Lower leg skin (tissue), 4 donors: ENCODE measurements around the gene HTD2. TPM values are rescaled to one million over a fixed set of nuclear protein-coding genes. Genes with fewer than 3 reads are reported as not detected.

ENCODE experiments used
- DNase-seq, 2 donors: peaks; one replicate each; pipeline ENCODE4 v3.0.0-alpha.2; 2019; ENCODE audit warnings: low spot score in 2 of 2
- H3K4me3 ChIP-seq: fragments of 200-600 bp; sonication (generic); 2 replicates; pipeline ENCODE4 v1.5.1; 2017; ENCODE audit warnings: mild to moderate bottlenecking, low read depth; ENCODE audit not compliant: poor library complexity, severe bottlenecking
- CTCF ChIP-seq, 3 donors: fragments of 450-650 bp; IDR thresholded peaks; one replicate each; pipeline ENCODE4 v1.5.1; 2016; ENCODE audit warnings: antibody characterized with exemption in 3 of 3, mild to moderate bottlenecking in 3 of 3, moderate library complexity in 2 of 3
- POLR2A ChIP-seq, 2 donors: fragments of 450-650 bp; IDR thresholded peaks; one replicate each; pipeline ENCODE4 v1.6.1; 2016 to 2017; ENCODE audit warnings: antibody characterized with exemption in 2 of 2, mild to moderate bottlenecking in 1 of 2, moderate library complexity in 1 of 2
- WGBS, 2 donors: methylation state at CpG; one replicate each; pipeline ENCODE4 v1.1.5; 2018; 5-methylcytosine and 5-hydroxymethylcytosine counted together
- intact Hi-C: fragments of 100-400 bp; cut with DNase I; formaldehyde crosslinking; loops from one replicate; pipeline ENCODE4 v1.15.0; 2023; ENCODE audit warnings: low total_unique reads
- total RNA-seq, 4 donors: library from RNA; depleted of rRNA; stranded (reverse); fragments of >200 nt; gene quantifications; one replicate each; pipeline ENCODE4 v1.1.0, GENCODE V29; 2016

Gene HTD2
- total RNA-seq, 4 donors from 2014 or later = 9.5 to 17.7 (median 12.7) TPM

DNA sequence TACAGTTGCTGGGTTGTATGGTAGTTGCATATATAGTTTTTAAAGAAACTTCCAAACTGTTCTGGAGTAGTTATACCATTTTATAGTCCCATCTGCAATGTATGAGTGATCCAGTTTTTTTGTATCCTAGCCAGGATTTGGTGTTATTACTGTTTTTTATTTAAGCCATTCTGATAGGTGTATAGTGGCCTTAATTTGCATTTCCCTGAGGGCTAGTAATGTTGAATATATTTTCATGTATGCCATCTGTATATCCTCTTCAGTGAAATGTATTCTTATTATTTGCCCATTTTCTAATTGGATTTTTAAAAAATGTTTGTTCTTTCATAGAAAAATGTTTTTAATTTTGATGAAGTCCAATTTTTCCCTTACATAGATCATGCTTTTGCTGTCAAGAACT, 55.5 kb downstream of the HTD2 start:
- TF ChIP-seq CTCF (IDR thresholded peaks at IDR 0.05) (no peak), POLR2A (IDR thresholded peaks at IDR 0.05) (no peak)
- DNase-seq = no peak
- intact Hi-C loops = no loop called here
- H3K4me3 ChIP-seq = no peak overlapping the region

GRCh38 chr3:58366699-58367098, 60.4 kb downstream of the HTD2 start:
- WGBS, 2 donors = 70 to 75% methylated on average over 1 of the region's 1 CpG
- no peak overlapping the region for H3K4me3 ChIP-seq
- intact Hi-C loops = no loop called here
- DNase-seq = no peak
- no peak for TF ChIP-seq POLR2A (IDR thresholded peaks at IDR 0.05)
- TF ChIP-seq CTCF (IDR thresholded peaks at IDR 0.05) = no peak

- no peak overlapping the region for H3K4me3 ChIP-seq
- no peak for TF ChIP-seq POLR2A (IDR thresholded peaks at IDR 0.05)
- no peak for TF ChIP-seq CTCF (IDR thresholded peaks at IDR 0.05)
- no peak for DNase-seq
- intact Hi-C loops = no loop called here
- 59 to 66% methylated on average over 1 of the region's 1 CpG for WGBS, 2 donors
Measured at GRCh38 chr3:58369038-58369437, 62.7 kb downstream of the HTD2 start.

Other genes starting within 250 kb of the HTD2 start
- 1 to 10 TPM in 3 of 4 donors, under 1 TPM in 1; 0.76 to 8.1 (median 3.1) TPM for gene DNASE1L3, start 95.5 kb upstream of the HTD2 start, total RNA-seq
- 10 to 100 TPM; 36.5 to 69.7 (median 51.1) TPM for gene ABHD6, start 68.7 kb upstream of the HTD2 start, total RNA-seq
- 10 to 100 TPM in 1 of 4 donors, 1 to 10 TPM in 3; 8.2 to 16.7 (median 9.5) TPM for gene RPP14, start 275 bp upstream of the HTD2 start, total RNA-seq
- 10 to 100 TPM; 19.4 to 27.7 (median 23.9) TPM for gene PXK, start 26.4 kb downstream of the HTD2 start, total RNA-seq
- gene PDHB, start 127.3 kb downstream of the HTD2 start, total RNA-seq = 100 to 1,000 TPM in 2 of 4 donors, 10 to 100 TPM in 2; 36.9 to 112 (median 77.8) TPM
- gene KCTD6, start 185.6 kb downstream of the HTD2 start, total RNA-seq = 10 to 100 TPM in 3 of 4 donors, 1 to 10 TPM in 1; 9.4 to 14.8 (median 11.6) TPM
- gene ACOX2, start 230.7 kb downstream of the HTD2 start, total RNA-seq = 1 to 10 TPM; 2.6 to 6.6 (median 4.5) TPM